DLD1 (cell line): ENCODE data around the gene HPCAL1.

ENCODE experiments used
- in situ Hi-C: cut with HindIII; loops from 2 replicates; pipeline ENCODE4 v1.10.0; 2017; ENCODE audit warnings: low sequenced_read_pairs

The HPCAL1 gene

DNA sequence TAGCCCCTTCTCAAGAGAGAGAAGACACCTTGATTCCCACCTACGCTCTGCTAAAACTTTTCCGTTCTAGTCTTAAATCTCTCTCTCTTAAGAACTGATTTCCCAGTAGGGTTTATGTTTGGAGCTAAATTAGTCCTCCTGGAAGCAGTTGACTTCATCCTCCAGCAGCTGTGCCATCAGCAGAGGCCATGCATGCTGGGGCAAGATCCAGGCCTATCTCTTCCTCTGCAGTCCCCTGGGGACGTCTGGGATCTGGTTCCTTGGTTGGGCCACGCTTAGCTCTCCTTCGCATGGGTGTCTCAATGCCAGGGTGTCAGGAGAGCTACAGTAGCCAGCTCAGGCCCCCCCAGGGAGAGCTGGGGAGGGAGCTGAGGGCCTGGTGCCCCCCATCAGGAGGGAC lies 49.7 kb downstream of the HPCAL1 start:
- in situ Hi-C loops: no loop called here

DNA sequence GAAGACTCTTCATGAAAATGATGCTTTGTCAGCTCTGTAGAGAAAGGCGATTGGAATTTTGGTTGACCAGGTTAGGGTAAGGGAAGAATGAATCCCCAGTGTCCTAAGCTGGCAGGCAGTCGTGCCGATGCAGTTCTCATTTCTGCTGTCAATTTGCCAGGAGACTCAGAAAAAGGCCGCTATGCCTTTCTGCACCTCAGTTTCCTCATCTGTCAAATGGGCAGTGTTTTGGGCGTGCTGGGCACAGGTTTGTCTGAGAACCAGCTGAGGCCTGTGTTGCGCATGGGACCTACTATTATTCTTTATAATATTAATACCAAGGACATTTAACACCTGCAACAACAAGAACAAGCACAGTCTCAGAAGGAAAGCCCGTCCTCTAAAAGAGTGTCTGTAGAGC lies 50.3 kb downstream of the HPCAL1 start:
- in situ Hi-C loops: no loop called here

DNA sequence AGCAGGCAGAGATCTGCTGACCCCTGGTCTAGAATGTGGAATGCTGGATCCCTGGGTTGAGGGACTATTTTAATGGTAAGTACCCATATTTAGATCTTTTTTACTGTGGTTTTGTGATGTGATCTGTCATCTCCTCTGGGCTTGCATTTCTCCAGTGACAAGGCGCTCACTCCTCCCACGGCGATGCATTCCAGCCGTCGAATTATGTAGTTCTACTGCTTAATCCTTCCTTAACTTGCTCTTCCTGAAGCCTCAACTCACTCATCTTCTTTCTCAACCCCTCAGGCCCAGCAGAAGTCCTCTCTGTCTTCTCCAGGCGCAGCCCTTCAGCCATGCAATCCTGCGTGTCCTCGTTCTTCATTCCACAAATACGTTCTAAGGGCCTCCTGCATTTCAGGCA lies 51.2 kb downstream of the HPCAL1 start:
- in situ Hi-C loops: no loop called here

DNA sequence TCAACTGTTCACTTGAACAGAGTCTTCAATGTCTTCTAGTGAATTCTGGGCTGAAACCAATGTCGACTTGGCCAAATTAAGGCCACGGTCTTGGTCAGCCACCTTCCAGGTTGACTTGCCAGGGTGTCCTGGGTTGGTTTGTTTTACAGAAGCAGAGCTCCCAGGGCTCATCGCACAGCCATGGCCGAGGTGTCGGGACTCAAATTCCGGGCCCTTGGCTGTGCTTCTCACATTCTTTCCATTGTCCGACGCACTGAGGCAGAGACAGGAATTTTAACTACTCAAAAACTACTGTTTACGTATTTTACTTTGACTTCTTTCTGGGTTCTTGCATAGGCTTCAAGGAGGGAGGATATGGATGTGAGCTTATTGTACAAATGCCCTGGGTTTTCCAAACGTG lies 51.7 kb downstream of the HPCAL1 start:
- in situ Hi-C loops: no loop called here

DNA sequence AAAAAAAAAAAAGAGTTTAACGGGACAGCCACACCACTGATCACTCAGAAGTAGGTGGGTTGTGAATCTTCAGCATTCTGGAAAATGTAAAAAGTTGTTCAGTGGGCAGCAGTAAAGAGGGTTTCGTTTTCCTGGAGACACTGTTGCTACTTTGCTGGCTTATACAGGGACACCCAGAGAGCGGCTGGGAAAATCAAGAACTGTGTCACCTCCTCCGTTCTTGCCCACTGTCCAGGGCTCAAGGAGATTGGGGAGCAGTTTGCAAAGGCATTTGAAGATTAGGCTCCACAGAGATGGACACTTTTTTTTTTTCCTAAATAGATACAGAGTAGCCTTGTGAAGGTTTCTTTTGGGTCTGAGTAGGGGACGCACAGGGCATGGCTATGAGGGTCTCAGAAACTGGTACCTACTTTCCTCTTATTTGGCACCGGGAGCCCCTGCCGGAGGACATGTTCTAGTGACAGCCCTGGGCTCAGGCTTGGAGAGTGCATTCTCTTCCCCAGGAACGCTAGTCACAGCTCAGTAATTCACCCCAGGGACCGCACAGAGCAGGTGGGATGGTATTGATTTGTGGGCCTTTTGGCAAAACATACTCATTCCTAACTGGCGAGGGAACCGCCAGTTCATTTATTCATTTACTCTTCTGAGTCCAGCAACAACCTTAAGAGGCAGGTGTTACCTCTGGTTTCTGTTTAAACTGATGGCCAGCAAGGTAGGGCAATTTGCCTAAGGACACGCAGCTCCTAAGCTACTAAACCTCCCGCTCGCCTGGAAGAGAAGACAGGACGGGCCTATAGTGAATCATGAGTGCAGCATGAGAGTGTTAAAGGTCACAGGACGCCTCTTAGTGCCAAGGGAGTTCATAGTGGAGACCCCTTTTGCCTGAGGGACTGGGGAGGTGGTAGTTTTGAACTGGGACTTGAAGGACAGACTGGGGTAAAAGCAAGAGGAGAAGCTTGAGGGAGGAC lies 53.1 kb downstream of the HPCAL1 start:
- in situ Hi-C loops: no loop called here

DNA sequence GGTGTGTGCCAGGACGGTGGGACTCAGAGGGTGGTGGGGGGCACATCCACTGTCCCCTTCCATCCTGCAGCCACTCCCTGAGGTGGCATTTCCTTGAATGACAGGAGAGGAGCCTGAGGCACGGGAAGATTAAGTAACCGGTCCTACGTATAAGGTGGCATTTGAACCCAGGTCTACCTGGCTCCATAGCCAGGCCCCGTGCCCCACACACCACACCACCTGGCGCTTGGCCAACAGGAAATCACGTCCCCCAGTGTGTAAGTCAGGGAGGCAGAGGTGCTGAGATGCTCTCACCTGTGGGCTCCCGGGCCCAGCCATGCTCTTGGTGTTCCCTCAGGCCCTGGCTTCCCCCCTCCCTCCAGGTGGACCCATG lies 53.7 kb downstream of the HPCAL1 start:
- in situ Hi-C loops: no loop called here

DNA sequence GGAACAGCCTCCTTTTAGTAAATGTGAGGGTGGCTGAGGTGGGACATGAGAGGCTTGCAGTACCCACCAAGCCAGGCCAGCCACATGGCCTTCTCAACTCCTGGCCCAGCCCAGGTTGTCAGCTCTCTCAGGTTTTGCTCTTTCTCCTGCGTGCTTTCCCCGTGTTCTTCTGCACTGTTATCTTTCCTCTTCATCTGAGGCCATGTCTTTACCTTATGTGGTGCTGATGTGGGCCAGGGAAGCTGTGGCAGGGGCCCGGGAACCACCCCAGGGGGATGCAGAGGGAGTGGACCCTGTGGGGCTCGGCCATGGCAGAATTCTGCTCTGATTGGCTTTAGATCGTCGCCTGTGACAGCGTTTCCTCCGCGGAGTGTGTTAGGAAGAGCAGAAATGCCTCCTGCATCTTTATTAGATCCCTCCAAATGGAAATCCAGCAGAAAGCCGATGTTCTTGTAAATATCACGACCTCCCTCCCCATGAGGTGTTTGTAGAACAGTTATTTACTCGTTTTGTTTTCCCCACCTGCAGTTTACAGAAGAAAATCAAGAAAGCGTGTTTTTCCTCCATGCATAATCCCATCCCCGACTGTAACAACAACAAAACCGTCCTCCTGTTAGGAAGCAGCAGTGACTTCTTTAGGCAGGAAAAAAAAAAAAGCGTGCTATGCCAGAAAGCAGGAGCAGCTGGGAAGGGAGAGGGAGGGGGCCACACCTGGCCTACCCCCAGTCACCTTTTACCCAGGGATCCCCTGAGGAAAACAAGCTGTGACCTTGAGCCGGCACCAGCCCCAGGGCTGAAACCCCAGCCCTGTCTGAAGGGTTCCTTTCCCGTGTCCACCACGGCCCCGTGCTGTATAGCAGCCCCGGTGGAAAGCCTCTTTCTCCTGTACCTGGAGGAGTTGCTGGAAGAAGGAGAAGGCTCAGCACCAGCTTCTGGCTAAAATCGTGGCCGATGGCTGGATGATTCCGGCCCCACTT lies 54.8 kb downstream of the HPCAL1 start:
- in situ Hi-C loops: no loop called here

DNA sequence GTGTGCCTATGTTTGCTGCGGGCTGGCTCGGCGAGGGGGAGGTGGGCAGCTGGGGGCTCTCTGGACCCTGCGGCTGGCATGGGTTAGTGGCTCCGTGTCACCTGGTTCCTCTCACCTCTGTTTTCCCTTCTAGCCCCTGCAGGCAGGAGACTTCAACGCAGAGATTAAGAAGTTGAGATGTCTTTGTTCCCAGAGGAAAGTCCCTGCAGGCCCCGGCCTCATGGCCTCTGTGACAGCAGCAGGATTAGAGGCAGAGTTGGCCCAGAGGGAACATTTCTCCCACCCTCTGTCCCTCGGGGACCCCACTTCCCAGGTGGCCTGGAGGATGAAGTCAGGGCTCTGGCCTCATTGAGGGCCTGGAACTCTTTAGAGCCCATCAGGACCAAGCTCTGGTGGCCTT lies 56.5 kb downstream of the HPCAL1 start:
- in situ Hi-C loops: no loop called here

DNA sequence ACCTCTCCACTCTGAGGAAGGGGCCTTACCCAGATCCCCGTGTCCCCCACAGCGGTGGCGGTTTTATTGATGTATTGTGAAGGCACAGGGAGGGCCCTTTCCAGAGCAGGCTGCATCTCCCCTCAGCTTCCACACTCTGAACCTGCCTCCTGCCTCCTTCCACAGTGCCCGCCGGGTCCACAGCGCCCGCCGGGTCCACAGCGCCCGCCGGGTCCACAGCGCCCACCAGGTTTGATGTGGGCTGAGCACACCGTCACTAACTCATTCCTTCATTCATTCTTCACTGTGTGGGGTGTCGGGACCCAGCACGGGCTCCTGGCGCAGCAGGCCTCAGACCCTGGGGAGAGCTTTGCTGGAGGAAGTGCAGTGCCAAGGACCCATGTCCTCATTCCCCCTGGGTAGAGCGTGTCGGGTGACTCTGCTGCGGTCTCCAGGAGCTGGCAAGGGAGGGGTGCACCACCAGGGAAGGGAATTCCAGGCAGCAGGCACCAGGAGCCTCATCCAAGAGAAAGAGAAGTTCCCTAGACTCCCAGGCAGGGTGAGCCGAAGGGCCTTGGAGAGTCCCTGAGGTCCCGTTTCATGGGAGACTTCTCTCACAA lies 57.1 kb downstream of the HPCAL1 start:
- in situ Hi-C loops: no loop called here

DNA sequence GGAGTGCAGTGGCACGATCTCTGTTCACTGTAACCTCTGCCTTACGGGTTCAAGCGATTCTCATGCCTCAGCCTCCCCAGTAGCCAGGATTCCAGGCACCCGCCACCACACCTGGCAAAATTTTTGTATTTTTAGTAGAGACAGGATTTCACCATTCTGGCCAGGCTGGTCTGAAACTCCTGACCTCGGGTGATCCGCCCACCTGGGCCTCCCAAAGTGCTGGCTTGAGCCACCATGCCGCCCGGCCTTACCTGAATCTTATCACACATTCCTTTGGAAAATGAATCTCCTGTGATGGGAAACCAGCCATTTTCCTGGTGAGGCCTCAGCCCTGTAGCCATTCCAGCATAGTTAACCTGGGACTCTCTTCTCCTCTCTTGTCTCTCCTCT lies 57.8 kb downstream of the HPCAL1 start:
- in situ Hi-C loops: no loop called here

DNA sequence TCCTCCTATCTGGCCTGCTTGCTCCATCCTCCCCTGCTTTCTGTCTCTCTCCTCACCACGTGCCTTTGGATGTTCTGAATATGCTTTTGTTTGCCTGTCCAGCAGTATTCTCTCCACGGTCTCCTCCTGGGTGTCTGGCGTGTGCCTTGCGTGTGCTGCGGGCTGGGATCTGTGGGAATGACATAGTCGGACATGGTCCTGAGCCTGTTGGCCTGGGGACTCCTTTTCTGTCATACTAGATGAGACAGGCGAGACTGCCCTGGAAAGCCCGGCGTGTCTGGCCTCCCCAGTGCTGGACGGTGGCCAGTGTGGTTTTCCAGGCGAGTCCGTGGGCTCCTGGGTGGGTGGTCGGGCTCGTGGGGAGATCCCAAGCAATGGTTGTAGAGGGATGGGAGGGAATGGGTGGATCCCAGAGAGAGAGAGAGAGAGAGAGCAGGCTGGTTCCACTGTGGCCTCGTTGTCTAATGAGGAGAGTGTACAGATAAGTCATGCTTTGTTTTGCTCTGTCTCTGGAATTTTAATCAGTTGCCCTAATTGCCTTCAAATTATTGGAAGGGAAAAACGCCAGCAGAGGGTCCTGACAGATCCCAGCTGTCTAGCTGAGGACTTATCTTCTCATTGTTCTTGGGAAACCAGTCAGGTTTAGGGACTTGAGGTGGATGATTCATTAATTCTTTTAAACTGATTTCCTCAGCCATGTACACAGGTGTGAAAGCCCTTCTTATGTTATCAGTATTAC lies 58.3 kb downstream of the HPCAL1 start:
- in situ Hi-C loops: no loop called here

DNA sequence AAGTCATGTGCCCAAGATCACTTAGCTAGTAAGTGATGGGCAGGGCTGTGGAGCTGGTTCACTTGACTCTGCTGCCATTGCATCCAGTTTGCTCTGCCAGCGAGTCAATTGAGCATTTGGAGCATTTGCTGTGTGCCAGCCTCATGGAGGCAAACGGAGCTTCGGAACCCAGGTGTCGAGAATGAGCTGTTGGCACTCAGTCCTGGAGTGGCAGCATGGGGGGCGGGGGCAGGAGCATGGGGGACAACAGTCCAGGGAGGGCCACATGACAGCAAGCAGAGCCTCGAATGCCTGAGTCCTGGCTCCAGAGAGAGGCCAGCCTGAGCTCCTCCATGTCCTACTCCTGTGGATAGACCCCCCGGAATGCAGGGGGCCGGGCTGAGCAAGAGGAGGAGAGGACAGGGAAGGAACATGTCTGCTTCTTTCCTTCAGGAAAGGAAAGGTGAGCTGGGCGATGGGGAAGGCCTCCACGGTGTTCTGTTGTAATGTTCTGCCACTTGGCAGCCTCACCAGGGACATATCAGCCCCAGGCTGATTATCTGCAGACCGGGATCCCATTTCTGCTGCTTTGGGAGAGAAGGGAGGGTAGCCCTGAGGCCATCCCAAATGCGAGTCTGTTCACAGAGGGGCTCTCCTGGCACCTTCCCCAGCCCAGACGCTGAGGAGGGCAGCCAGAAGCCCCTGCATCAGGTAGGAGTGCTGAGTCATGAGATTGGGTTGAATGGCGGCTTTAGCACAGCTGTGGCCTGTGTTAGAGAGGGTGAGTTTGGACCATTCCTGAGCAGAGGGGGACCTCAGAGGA lies 59.6 kb downstream of the HPCAL1 start:
- in situ Hi-C loops: no loop called here

DNA sequence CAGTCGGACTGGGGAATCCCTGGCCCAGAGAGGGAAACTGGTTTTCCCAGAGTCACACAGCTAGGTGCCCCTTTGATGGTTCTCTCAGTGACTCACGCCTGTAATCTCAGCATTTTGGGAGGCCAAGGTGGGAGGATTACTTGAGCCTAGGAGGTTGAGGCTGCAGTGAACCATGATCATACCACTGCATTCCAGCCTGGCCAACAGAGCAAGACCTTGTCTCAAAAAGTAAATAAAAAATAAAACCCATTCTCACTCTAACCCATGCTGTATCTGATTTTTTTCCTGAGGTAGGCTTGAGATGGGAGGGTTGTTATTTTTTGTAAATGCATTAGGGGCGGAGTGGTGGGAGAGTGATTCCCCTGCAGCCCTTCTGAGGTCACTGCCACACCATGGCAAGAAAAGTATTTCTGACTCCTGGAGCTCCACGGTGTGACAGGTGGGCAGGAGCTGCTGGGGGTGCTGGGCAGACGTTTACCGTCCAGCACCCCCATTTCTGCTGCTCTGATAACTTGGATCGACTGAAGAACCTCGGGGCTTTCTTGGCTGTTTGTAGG lies 60.3 kb downstream of the HPCAL1 start:
- in situ Hi-C loops: no loop called here

DNA sequence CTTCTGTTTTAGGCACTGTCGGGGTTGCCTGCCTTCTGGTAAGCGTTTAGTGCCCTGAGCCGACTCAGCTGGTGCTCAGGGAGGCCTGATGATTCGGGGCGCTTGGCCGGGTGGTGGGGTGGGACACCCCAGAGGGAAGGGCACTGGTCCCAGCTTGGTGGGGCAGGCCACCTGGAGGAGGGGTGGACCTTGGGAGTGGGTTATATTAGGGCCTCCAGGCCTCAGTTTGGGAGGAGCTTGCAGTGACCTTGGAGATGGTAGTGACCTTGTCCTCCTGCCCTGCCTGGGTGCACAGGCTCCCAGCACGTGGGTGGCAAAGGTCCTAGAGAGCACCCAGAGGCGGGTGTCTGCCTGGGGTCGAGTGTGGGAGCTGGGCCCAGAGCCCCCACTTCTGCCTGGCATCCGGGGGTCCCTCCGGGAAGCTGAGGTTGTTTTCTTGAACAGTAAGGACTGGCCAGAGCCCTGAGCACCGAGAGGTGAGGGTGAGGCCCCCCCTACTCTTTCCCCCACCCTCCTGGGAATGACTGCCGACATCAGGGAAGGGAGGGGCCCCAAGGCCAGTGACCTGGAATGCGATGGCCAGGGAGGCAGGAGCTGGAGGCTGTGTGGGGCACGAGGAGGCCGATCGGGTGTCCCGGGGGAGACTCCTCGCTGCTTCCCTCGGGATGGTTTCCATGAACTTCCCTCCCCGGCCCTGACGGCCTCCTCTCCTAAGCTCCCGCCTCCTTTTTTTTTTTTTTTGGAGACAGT lies 61.3 kb downstream of the HPCAL1 start:
- in situ Hi-C loops: no loop called here

DNA sequence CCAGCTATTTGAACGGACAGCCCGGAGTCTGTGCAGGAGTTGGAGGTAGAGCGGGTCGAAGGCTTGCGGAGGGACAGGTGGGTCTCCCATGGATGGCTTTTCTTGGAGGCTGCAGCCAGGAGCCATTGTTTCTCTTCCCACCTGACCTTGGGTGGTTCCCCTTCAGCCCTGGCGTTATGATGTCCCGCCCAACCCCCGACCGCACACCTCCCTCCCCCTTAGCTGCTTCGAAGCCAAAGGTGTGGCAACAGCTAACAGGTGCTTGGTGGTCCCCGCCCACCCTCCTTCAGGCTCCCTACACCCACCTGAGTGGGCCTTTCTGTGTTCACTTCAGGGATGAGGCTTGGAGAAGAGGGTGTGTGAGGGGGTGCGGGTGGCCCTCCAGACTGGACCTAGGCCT lies 62.7 kb downstream of the HPCAL1 start:
- in situ Hi-C loops: no loop called here

DNA sequence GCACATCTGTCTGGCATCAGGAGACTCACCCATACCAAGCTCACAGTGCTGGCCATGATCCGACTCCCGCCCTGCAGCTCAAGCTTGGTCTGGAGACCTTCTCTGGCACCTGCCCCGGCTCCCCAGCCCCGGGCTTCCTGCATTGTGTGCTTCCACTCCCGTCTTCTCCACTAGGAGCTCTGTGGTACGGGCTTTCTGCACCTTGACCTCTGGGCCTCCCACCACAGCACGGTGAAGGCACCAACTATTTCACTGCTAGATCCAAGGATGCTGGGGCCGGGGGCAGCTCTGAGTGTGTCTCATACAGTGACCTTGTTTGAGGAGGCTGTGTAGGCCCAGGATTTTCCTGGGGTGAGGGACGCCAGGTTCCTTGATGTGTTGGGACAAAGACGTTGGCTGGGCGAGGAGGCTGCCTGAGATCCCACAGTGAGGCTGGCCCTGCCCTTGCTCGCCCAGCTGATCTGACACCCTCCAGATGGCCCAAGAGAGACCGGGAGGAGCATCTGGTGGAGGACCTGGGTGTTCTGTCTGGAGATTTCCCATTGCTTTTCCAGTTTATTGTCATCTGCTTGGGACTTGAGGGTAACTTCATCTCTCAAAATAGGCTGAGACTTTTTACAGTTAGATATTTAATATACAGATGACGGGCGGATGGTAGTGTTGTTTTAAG lies 64.0 kb downstream of the HPCAL1 start:
- in situ Hi-C loops: no loop called here

DNA sequence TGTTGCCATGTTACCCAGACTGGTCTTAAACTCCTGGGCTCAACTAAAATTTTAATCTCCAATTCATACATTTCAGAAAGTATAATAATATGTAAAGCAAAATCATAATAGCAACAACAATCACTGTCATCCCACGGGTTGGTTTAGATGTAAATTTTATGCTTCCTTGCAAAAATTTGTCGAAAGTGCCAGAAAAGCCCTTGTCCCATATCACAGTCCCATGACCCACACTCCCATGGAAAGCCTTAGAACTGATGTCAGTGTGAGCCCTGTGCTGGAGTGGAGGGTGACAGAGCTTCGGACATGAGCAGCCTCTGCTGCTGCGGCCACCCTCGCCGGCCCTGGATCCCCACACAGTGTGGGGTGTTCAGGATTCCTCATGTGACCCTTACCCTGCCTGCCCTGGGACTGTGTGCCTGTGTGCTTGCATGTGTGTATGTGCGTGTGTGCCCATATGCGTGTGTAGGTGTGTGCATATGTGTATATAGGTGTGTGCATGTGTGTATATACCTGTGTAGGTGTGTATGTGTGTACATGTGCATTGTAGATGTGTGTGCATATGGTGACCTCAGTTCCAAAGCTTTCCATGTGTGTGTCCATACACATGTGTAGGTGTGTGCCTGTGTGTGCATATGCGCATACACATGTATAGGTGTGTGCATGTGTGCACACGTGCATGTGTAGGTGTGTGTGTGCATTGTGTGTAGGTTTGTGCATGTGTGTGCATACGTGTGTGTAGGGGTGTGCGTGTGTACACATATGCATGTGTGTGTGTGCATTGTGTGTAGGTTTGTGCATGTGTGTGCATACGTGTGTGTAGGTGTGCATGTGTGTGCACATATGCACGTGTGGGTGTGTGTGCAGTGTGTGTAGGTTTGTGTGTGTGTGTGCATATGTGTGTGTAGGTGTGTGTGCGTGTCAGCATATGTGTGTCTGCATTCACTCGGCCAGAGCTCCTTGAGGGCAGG lies 65.1 kb downstream of the HPCAL1 start:
- in situ Hi-C loops: no loop called here
